ENCODE measurements around the gene NAE1.

Gene NAE1

DNA sequence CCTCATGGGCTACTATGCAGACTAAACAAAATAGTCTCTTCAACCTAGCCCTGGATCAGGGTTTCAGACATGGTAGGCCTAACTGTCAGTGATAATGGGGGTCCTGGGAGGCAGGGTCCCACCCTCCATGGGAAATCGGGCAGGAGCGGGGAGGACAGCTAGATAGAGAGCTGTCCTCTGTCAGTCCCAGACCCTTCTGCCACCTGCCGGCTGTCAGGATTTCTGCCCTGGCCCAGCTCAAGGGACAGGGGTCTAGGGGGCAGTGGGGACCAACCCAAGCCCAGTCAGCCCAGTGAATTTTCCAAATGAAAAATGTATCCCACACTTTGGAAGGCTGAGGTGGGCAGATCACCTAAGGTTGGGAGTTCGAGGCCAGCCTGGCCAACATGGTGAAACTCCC is 18.8 kb upstream of the NAE1 start:
- TF ChIP-seq CTCF (conservative IDR thresholded peaks at IDR 0.05; ENCODE audit: low read depth, low read length): no peak
- no peak overlapping the region for H3K4me3 ChIP-seq (ENCODE audit: low read length)
- no peak for DNase-seq (ENCODE audit: low read depth)

DNA sequence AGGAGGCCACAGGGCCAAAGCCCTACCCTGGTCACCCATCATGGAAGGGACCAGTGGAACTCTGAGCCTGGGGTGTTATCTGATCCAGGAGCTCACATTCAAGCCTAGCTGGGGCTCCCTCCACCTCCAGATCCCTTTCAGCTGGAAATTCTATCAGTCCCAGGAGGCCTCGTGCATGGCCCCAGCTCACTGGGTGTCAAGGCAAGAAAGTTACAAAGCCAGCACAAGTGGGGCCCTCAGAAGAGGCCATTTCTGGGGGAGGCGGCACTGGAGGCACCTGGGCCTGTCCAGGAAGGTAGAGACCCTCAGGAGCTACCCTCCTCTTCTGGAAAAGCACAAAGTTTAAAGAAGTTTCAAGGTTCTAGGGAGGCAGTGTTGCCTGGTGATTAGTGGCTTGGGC is 18.2 kb upstream of the NAE1 start:
- no peak for DNase-seq (ENCODE audit: low read depth)
- TF ChIP-seq CTCF (conservative IDR thresholded peaks at IDR 0.05; ENCODE audit: low read depth, low read length): no peak
- H3K4me3 ChIP-seq (ENCODE audit: low read length): no peak overlapping the region

- no peak for TF ChIP-seq CTCF (conservative IDR thresholded peaks at IDR 0.05; ENCODE audit: low read depth, low read length)
- H3K4me3 ChIP-seq (ENCODE audit: low read length): no peak overlapping the region
- DNase-seq (ENCODE audit: low read depth): no peak
These were observed 17.4 kb upstream of the NAE1 start for GRCh38 chr16:66848172-66848571.

GRCh38 chr16:66847533-66848067 is 16.8 kb upstream of the NAE1 start:
- no peak for DNase-seq (ENCODE audit: low read depth)
- no peak for TF ChIP-seq CTCF (conservative IDR thresholded peaks at IDR 0.05; ENCODE audit: low read depth, low read length)
- no peak overlapping the region for H3K4me3 ChIP-seq (ENCODE audit: low read length)

GRCh38 chr16:66846831-66847230 is 16.1 kb upstream of the NAE1 start:
- H3K4me3 ChIP-seq (ENCODE audit: low read length): no peak overlapping the region

DNA sequence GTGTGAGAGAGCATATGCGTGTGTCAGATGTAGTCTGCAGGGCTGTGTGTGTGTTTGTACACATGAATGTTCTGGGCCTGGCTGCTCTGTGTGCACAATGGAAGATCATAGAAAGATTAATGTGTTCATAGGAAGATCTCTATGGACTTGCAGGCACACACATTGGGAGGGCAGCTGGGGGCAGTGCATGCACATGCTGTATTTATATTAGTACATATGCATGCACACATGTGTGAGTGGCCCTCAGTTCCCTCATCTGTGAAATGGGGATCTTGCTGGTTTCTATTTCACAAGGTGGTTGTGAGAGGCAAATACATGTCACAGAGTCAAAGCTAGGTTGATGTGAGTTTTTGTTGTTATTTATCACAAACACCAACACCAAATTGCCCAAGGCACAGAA is 15.5 kb upstream of the NAE1 start:
- no peak overlapping the region for H3K4me3 ChIP-seq (ENCODE audit: low read length)
- no peak for TF ChIP-seq CTCF (conservative IDR thresholded peaks at IDR 0.05; ENCODE audit: low read depth, low read length)
- DNase-seq (ENCODE audit: low read depth): no peak

More at GRCh38 chr16:66846831-66847230, 16.1 kb upstream of the NAE1 start:
- no peak for DNase-seq (ENCODE audit: low read depth)
- no peak for TF ChIP-seq CTCF (conservative IDR thresholded peaks at IDR 0.05; ENCODE audit: low read depth, low read length)

GRCh38 chr16:66845791-66846221 is 15.0 kb upstream of the NAE1 start:
- no peak overlapping the region for H3K4me3 ChIP-seq (ENCODE audit: low read length)
- TF ChIP-seq CTCF (conservative IDR thresholded peaks at IDR 0.05; ENCODE audit: low read depth, low read length): no peak
- no peak for DNase-seq (ENCODE audit: low read depth)

Data from retinal pigment epithelial cell (primary cell).